SK-N-MC (cell line): ENCODE results near the gene SLC37A3.

ENCODE experiments used
- DNase-seq: peaks from one replicate; pipeline ENCODE4 v3.0.0-alpha.2; 2011; ENCODE audit warnings: low read depth, low spot score
- H3K27ac ChIP-seq: fragments of 200-600 bp; sonication (generic); 2 replicates; pipeline ENCODE4 v1.5.1; 2016; ENCODE audit warnings: mixed run types
- H3K36me3 ChIP-seq: fragments of 200-600 bp; sonication (generic); 2 replicates; pipeline ENCODE4 v1.6.1; 2017; ENCODE audit warnings: antibody characterized with exemption, low read length, mixed read lengths; ENCODE audit not compliant: insufficient read depth
- H3K4me3 ChIP-seq: fragments of 200-600 bp; sonication (generic); 2 replicates; pipeline ENCODE4 v1.5.1; 2016
- H3K9ac ChIP-seq: fragments of 200-600 bp; sonication (generic); 2 replicates; pipeline ENCODE4 v1.8.0; 2017; ENCODE audit warnings: mixed run types, mixed read lengths; ENCODE audit not compliant: insufficient read length
- H3K9me3 ChIP-seq: fragments of 200-600 bp; sonication (generic); 2 replicates; pipeline ENCODE4 v1.6.1; 2017; ENCODE audit warnings: low read depth, mild to moderate bottlenecking, antibody characterized with exemption, low read length, moderate library complexity, mixed read lengths
- EZH2 ChIP-seq: fragments of 200-600 bp; sonication (generic); IDR thresholded peaks from one replicate; pipeline ENCODE4 v1.6.1; 2017; ENCODE audit warnings: antibody characterized with exemption
- FOXP2 ChIP-seq: optimal IDR thresholded peaks from 2 replicates; pipeline ENCODE3; 2011; ENCODE audit warnings: mild to moderate bottlenecking, moderate library complexity; ENCODE audit not compliant: insufficient read depth; ENCODE audit errors: extremely low read length, control extremely low read depth
- POLR2AphosphoS5 ChIP-seq: IDR thresholded peaks from 2 replicates; pipeline ENCODE4 v1.6.1; 2012; ENCODE audit warnings: mild to moderate bottlenecking, low read depth, low read length, borderline replicate concordance

Gene SLC37A3, protein sequence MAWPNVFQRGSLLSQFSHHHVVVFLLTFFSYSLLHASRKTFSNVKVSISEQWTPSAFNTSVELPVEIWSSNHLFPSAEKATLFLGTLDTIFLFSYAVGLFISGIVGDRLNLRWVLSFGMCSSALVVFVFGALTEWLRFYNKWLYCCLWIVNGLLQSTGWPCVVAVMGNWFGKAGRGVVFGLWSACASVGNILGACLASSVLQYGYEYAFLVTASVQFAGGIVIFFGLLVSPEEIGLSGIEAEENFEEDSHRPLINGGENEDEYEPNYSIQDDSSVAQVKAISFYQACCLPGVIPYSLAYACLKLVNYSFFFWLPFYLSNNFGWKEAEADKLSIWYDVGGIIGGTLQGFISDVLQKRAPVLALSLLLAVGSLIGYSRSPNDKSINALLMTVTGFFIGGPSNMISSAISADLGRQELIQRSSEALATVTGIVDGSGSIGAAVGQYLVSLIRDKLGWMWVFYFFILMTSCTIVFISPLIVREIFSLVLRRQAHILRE

GRCh38 chr7:140397784-140398750 lies at the start of gene SLC37A3:
Gene SLC37A3, minus strand, starts transcription at chr7:140398530. Its CDS starts 16,004 bp downstream, at chr7:140382526.
- no peak within 1 kb of the TSS for H3K27ac ChIP-seq
- H3K4me3 ChIP-seq = peak within 1 kb of the TSS; percentile 89
- H3K9ac ChIP-seq = peak within 1 kb of the TSS; percentile 85
- TF ChIP-seq EZH2 (no peak), FOXP2 (peak; percentile 61), POLR2AphosphoS5 (peak; percentile 82)
- H3K9me3 ChIP-seq = no peaks in the 10 kb centered on the region
- H3K36me3 ChIP-seq = no peaks in the 10 kb centered on the region
- no peak for DNase-seq

GRCh38 chr7:140447841-140448240 lies 49.5 kb upstream of the SLC37A3 start:
- H3K27ac ChIP-seq = no peak overlapping the region
- no peak overlapping the region for H3K9ac ChIP-seq
- no peak for TF ChIP-seq POLR2AphosphoS5
- TF ChIP-seq EZH2 = no peak
- no peak for TF ChIP-seq FOXP2

DNA sequence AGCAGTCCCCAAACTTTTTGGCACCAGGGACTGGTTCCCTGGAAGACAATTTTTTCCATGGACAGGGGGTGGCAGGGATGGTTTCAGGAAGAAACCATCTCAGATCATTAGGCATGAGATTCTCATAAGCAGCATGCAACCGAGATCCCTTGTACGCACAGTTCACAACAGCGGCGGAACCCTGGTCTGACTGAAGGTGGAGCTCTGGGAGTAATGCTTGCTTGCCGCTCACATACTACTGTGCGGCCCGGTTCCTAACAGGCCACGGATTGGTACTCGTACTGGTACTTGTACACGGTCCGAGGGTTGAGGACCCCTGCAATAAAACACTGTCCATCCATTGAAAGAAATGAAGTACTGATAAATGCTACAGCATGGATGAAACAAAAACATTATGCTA lies 48.1 kb upstream of the SLC37A3 start:
- no peak overlapping the region for H3K27ac ChIP-seq
- no peak for DNase-seq
- H3K9ac ChIP-seq = no peak overlapping the region
- no peak for TF ChIP-seq POLR2AphosphoS5
- TF ChIP-seq EZH2 = no peak
- TF ChIP-seq FOXP2 = no peak
- no peak overlapping the region for H3K4me3 ChIP-seq
- no peaks in the 10 kb centered on the region for H3K9me3 ChIP-seq
- H3K36me3 ChIP-seq = no peaks in the 10 kb centered on the region

More at GRCh38 chr7:140447841-140448240, 49.5 kb upstream of the SLC37A3 start:
- no peak for DNase-seq
- Histone ChIP-seq H3K4me3 (no peak overlapping the region), H3K9me3 (no peaks in the 10 kb centered on the region), H3K36me3 (no peaks in the 10 kb centered on the region)

DNA sequence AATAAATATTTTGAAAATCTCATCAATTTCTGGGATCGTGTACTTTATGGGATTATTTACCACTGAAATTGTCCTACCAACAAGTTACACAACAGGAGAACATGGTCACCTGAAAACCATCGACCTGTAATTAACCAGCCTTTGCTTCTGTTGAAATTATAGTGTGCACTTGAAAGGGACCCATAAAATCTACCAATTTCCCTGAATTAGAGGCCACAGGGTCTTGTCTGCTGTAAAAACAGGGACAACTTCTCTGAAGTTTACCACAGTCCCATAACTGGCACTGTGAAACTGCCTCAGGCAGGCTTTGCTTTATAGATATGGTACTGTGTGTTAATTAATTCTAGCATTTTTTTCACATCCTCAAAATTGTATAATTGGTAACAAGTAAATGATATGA lies 43.2 kb upstream of the SLC37A3 start:
- DNase-seq = no peak
- H3K27ac ChIP-seq = no peak overlapping the region
- no peak overlapping the region for H3K9ac ChIP-seq
- H3K36me3 ChIP-seq = no peaks in the 10 kb centered on the region
- H3K4me3 ChIP-seq = no peak overlapping the region
- TF ChIP-seq EZH2 (no peak), POLR2AphosphoS5 (no peak), FOXP2 (no peak)
- H3K9me3 ChIP-seq = no peaks in the 10 kb centered on the region

- DNase-seq = no peak
- Histone ChIP-seq H3K9ac (no peak overlapping the region), H3K36me3 (no peaks in the 10 kb centered on the region), H3K27ac (no peak overlapping the region), H3K9me3 (no peaks in the 10 kb centered on the region), H3K4me3 (no peak overlapping the region)
- TF ChIP-seq EZH2 (no peak), POLR2AphosphoS5 (no peak), FOXP2 (no peak)
Observed at GRCh38 chr7:140440593-140440992, 42.3 kb upstream of the SLC37A3 start.

DNA sequence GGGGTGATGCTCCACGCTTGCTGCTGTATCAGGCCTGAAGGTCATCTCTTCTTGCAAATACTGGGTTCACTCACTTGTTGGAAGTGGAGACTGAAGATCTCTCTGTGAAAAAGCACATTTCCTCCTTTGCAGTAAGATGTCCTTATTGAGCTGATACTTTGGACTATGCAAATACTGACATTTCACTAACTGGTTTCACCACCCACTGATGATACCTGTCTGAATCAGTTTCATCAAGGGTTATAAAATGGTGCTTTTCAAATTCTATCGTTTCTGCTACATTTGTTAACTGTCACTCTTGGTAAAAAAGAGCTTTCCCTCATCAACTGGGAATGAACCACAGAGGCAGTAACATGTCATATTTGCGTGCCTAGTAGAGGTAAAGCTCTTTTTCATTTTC lies 41.0 kb upstream of the SLC37A3 start:
- DNase-seq = no peak
- Histone ChIP-seq H3K4me3 (no peak overlapping the region), H3K27ac (no peak overlapping the region), H3K36me3 (no peaks in the 10 kb centered on the region), H3K9ac (no peak overlapping the region), H3K9me3 (no peaks in the 10 kb centered on the region)
- no peak for TF ChIP-seq FOXP2
- TF ChIP-seq EZH2 = no peak
- no peak for TF ChIP-seq POLR2AphosphoS5

DNA sequence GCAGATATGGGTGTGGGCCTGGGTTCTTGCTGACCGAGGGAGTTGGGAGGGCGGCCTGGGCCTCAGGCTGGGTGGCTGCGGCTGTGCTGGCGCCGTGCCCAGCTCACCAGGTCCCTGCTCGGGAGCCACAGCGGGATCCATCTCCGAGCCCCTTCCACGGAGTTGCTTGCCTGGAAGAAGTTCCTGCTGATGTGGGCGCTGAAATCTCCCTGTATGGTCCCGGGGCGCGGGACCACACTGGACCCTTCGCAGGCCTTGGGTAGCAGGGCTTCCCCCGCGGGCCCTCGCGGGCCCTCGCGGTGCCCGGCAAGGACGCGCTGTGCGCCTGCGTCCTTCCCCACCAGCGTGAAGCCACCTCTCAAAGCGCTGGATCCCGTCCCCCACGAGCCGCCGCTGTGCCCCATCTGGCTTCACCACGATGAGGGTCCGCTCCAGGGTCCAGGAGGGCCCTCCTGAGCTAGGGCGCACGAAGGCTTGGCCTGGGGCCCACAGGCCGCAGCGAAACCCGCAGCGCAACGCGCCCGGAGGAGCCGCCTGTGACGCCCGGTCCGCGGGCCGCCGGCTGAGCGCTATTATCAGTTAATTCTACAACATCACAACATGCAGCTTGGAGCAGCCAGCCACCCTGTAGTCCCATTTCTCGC lies 37.0 kb upstream of the SLC37A3 start:
- Histone ChIP-seq H3K4me3 (no peak overlapping the region), H3K36me3 (no peaks in the 10 kb centered on the region), H3K9ac (no peak overlapping the region), H3K27ac (no peak overlapping the region), H3K9me3 (no peaks in the 10 kb centered on the region)
- no peak for DNase-seq
- TF ChIP-seq EZH2 = no peak
- no peak for TF ChIP-seq FOXP2
- no peak for TF ChIP-seq POLR2AphosphoS5

DNA sequence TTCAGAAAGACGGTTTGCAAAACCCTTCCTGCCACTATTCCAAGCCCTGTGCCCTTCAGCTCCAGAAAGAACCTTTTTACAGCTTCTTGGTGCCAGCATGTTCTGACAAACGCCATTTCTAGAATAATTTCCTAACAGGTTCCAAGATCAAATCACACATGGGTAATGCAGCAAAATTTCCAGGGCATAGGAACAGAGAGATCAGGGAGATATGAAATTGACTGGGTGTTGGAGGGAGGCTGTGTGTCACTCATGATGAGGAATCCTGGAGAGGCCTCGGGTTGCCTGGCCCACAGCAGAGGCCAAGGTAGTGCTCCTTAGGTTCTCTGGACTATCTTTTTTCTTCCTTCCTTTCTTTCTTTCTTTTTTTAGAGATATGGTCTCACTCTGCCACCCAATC lies 35.1 kb upstream of the SLC37A3 start:
- H3K36me3 ChIP-seq = no peaks in the 10 kb centered on the region
- no peak for DNase-seq
- H3K9me3 ChIP-seq = no peaks in the 10 kb centered on the region
- H3K4me3 ChIP-seq = no peak overlapping the region
- no peak overlapping the region for H3K9ac ChIP-seq
- H3K27ac ChIP-seq = no peak overlapping the region
- no peak for TF ChIP-seq FOXP2
- no peak for TF ChIP-seq EZH2
- no peak for TF ChIP-seq POLR2AphosphoS5
